Fibroblast of lung (primary cell): ENCODE results near the gene LMOD3. TPM values are rescaled to one million over a fixed set of nuclear protein-coding genes. Genes with fewer than 3 reads are reported as not detected.

Source experiments
- DNase-seq, 2 donors: peaks; one replicate each; pipeline versions ENCODE4 v3.0.0 to v3.0.0-alpha.2; 2010; ENCODE audit warnings: low read depth in 2 of 2
- H2AFZ ChIP-seq: 2 replicates; pipeline ENCODE4 v1.5.1; 2012; ENCODE audit warnings: low read length, control low read depth, inconsistent platforms
- H3K27ac ChIP-seq: 2 replicates; pipeline ENCODE4 v1.5.1; 2011; ENCODE audit warnings: low read length, control low read depth; ENCODE audit not compliant: insufficient read depth
- H3K27me3 ChIP-seq: 2 replicates; pipeline ENCODE4 v1.5.1; 2011; ENCODE audit warnings: mild to moderate bottlenecking, low read length; ENCODE audit not compliant: control insufficient read depth, insufficient read depth
- H3K36me3 ChIP-seq: 2 replicates; pipeline ENCODE4 v1.5.1; 2011; ENCODE audit warnings: low read length; ENCODE audit not compliant: control insufficient read depth, insufficient read depth
- H3K4me1 ChIP-seq: 2 replicates; pipeline ENCODE4 v1.5.1; 2011; ENCODE audit warnings: low read length; ENCODE audit not compliant: control insufficient read depth, insufficient read depth; ENCODE audit errors: extremely low read depth
- H3K4me2 ChIP-seq: 2 replicates; pipeline ENCODE4 v1.5.1; 2011; ENCODE audit warnings: low read length, control low read depth; ENCODE audit not compliant: insufficient read depth; ENCODE audit errors: extremely low read depth
- H3K4me3 ChIP-seq, 4 experiments: fragments of 200-600 bp in 1 of 4; sonication (generic) in 1 of 4; replicated peaks in 1 of 4; 2 replicates each; pipeline ENCODE4 v1.5.1; 2011 to 2016; ENCODE audit warnings: low read length in 4 of 4, low read depth in 3 of 4, mild to moderate bottlenecking in 3 of 4, control low read depth in 2 of 4, inconsistent platforms in 1 of 4, mixed read lengths in 1 of 4; ENCODE audit not compliant: insufficient read depth in 1 of 4; ENCODE audit errors: control extremely low read depth in 1 of 4
- H3K79me2 ChIP-seq: 2 replicates; pipeline ENCODE4 v1.5.1; 2012; ENCODE audit warnings: mild to moderate bottlenecking, low read length, inconsistent platforms; ENCODE audit not compliant: control insufficient read depth, insufficient read depth
- H3K9ac ChIP-seq: 2 replicates; pipeline ENCODE4 v1.5.1; 2011; ENCODE audit warnings: mild to moderate bottlenecking, low read length, control low read depth; ENCODE audit not compliant: insufficient read depth
- H3K9me3 ChIP-seq: 2 replicates; pipeline ENCODE4 v1.5.1; 2012; ENCODE audit warnings: low read depth, low read length; ENCODE audit not compliant: control insufficient read depth, insufficient read depth
- H4K20me1 ChIP-seq: 2 replicates; pipeline ENCODE4 v1.5.1; 2011; ENCODE audit warnings: low read length; ENCODE audit not compliant: control insufficient read depth, insufficient read depth; ENCODE audit errors: extremely low read depth
- CTCF ChIP-seq, 2 donors: IDR thresholded peaks in 1 of 2; conservative IDR thresholded peaks in 1 of 2; 1 replicate in 1 of 2; 2 replicates in 1 of 2; pipeline ENCODE4 v1.5.1; 2011 to 2012; ENCODE audit warnings: low read length in 2 of 2, control low read depth in 1 of 2, inconsistent platforms in 1 of 2, low read depth in 1 of 2, mild to moderate bottlenecking in 1 of 2
- EZH2 ChIP-seq: IDR thresholded peaks from 2 replicates; pipeline ENCODE4 v1.5.1; 2012; ENCODE audit warnings: low read length, control low read depth, mild to moderate bottlenecking; ENCODE audit errors: missing control alignments
- polyA plus RNA-seq, 2 donors: library from polyadenylated mRNA; depleted of rRNA in 1 of 2; stranded (reverse) in 1 of 2; unstranded in 1 of 2; fragments of >200 nt; gene quantifications; 2 replicates each; pipeline ENCODE4 v1.2.1, GENCODE V29; 2011 to 2012; ENCODE audit warnings: missing spikeins in 1 of 2
- total RNA-seq: library from RNA; depleted of rRNA; stranded (reverse); fragments of >200 nt; gene quantifications from 2 replicates; pipeline ENCODE4 v1.2.1, GENCODE V29; 2014

LMOD3 gene
- total and polyA plus RNA-seq, 2 donors (not counting 1 experiment from before 2014, with no cell fraction given): 0.20 to 4.0 TPM

DNA sequence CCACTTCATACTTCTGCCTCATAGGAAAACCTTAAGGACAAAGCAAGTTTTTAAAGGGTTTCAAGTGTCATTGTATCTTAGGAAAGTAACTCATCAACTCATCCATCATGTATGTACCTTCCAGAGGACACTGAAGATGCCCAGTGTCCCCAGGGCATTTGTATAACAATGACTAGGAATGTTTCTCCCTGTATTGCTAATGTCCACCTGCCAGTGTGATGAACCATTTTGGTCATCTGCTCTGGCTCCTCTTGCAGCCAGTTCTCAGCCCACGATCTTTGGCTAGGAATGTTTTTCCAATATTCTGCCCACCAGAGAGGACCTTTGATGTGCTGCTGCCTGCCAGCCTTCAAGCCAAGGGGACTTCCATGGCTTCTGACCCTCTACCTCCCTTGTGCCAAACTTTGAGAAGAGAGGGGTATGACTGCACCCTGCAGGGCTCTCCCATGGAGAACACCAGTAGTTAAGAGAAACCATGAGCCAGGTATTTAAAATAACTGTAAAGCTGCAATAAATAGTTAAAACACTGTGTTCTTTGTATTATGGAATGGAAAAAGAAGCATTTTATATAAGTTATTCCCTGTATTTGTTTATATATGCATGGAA is 11.4 kb downstream of the LMOD3 start:
- TF ChIP-seq EZH2: no peak
- no peak for TF ChIP-seq CTCF (conservative IDR thresholded peaks at IDR 0.05 in 1 of 2, IDR thresholded peaks at IDR 0.05 in 1 of 2; ENCODE audit: low read depth in 1 of 2, low read length in 2 of 2)
- Histone ChIP-seq H3K9ac (no peak overlapping the region), H3K4me1 (peaks cover 4% of the 10 kb centered on the region), H3K36me3 (no peaks in the 10 kb centered on the region), H2AFZ (no peak overlapping the region), H3K9me3 (no peaks in the 10 kb centered on the region), H4K20me1 (no peaks in the 10 kb centered on the region), H3K27me3 (no peaks in the 10 kb centered on the region), H3K79me2 (no peaks in the 10 kb centered on the region), H3K4me3 (no peak overlapping the region), H3K27ac (no peak overlapping the region), H3K4me2 (no peak overlapping the region)
- DNase-seq: no peak

- Histone ChIP-seq H3K36me3 (peaks cover 2% of the 10 kb centered on the region), H3K9me3 (no peaks in the 10 kb centered on the region), H3K9ac (no peak overlapping the region), H3K4me2 (no peak overlapping the region), H4K20me1 (no peaks in the 10 kb centered on the region), H3K4me1 (peaks cover 3% of the 10 kb centered on the region), H3K27ac (no peak overlapping the region), H2AFZ (no peak overlapping the region), H3K4me3 (no peak overlapping the region), H3K79me2 (no peaks in the 10 kb centered on the region), H3K27me3 (no peaks in the 10 kb centered on the region)
- TF ChIP-seq CTCF (conservative IDR thresholded peaks at IDR 0.05 in 1 of 2, IDR thresholded peaks at IDR 0.05 in 1 of 2; ENCODE audit: low read depth in 1 of 2, low read length in 2 of 2) (no peak), EZH2 (no peak)
- DNase-seq: no peak
Measured at GRCh38 chr3:69108811-69109210, 13.6 kb downstream of the LMOD3 start.

GRCh38 chr3:69107841-69108240 is 14.6 kb downstream of the LMOD3 start:
- peaks cover 3% of the 10 kb centered on the region for H3K4me1 ChIP-seq
- H3K4me3 ChIP-seq: no peak overlapping the region
- H3K79me2 ChIP-seq: no peaks in the 10 kb centered on the region
- no peak overlapping the region for H3K27ac ChIP-seq
- H3K9ac ChIP-seq: no peak overlapping the region
- H4K20me1 ChIP-seq: no peaks in the 10 kb centered on the region
- no peak for DNase-seq
- no peaks in the 10 kb centered on the region for H3K9me3 ChIP-seq
- peaks cover 2% of the 10 kb centered on the region for H3K36me3 ChIP-seq
- TF ChIP-seq CTCF (conservative IDR thresholded peaks at IDR 0.05 in 1 of 2, IDR thresholded peaks at IDR 0.05 in 1 of 2; ENCODE audit: low read depth in 1 of 2, low read length in 2 of 2): no peak
- TF ChIP-seq EZH2: no peak
- no peaks in the 10 kb centered on the region for H3K27me3 ChIP-seq
- H2AFZ ChIP-seq: no peak overlapping the region
- H3K4me2 ChIP-seq: no peak overlapping the region
